MM.1S (cell line): ENCODE measurements around the gene NRXN3.

ENCODE experiments used
- EZH2 ChIP-seq: fragments of 300-600 bp; sonication (generic); optimal IDR thresholded peaks from 2 replicates; pipeline ENCODE3; 2017; ENCODE audit warnings: low read depth, mild to moderate bottlenecking, antibody characterized with exemption, low read length, mixed read lengths
- EZH2phosphoT487 ChIP-seq: fragments of 300-600 bp; sonication (generic); IDR thresholded peaks from 2 replicates; pipeline ENCODE4 v1.6.1; 2018; ENCODE audit warnings: antibody characterized with exemption, low read length
- TF ChIP-seq, protein P1 (sequence below): fragments of 300-600 bp; sonication (generic); IDR thresholded peaks from 2 replicates; pipeline ENCODE4 v1.5.1; 2016; ENCODE audit warnings: antibody characterized with exemption, low read length, mixed read lengths

DNA sequence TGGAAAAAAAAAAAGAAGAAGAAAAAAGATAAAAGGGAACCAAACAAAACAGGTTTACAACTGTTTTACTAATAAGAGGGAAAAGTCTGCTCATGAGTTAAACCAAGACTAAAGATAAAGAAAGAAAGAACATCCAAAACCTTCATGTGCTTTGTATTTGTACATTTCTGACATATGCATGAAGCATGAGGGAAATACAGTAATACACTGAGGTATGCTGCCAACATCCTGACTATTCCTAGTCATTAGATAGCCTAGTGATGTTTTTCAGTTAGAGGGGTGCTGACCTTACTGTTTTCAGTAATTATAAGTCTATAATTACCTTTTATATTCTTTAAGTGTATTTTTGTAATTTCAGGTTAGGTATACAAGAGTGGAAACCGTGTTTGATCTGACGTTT, 1247.8 kb downstream of the NRXN3 start:
- TF ChIP-seq, protein P1, sequence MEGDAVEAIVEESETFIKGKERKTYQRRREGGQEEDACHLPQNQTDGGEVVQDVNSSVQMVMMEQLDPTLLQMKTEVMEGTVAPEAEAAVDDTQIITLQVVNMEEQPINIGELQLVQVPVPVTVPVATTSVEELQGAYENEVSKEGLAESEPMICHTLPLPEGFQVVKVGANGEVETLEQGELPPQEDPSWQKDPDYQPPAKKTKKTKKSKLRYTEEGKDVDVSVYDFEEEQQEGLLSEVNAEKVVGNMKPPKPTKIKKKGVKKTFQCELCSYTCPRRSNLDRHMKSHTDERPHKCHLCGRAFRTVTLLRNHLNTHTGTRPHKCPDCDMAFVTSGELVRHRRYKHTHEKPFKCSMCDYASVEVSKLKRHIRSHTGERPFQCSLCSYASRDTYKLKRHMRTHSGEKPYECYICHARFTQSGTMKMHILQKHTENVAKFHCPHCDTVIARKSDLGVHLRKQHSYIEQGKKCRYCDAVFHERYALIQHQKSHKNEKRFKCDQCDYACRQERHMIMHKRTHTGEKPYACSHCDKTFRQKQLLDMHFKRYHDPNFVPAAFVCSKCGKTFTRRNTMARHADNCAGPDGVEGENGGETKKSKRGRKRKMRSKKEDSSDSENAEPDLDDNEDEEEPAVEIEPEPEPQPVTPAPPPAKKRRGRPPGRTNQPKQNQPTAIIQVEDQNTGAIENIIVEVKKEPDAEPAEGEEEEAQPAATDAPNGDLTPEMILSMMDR: no peak
- no peak for TF ChIP-seq EZH2phosphoT487
- TF ChIP-seq EZH2: no peak
